Activated CD4-positive, alpha-beta memory T cell treated with anti-CD3 and anti-CD28 coated beads for 36 hours (primary cell): Measurements from ENCODE around the gene PRIM1. TPM values are rescaled to one million over a fixed set of nuclear protein-coding genes. Genes with fewer than 3 reads are reported as not detected.

ENCODE experiments used
- CTCF ChIA-PET: fragments of 350-600 bp; sonication (Branson Sonifier 250); formaldehyde crosslinking; loops from one replicate; lab custom pipeline; 2021; ENCODE audit warnings: antibody characterized with exemption, inconsistent platforms; lab: Charles Lee
- POLR2A ChIA-PET: fragments of 350-600 bp; sonication (Branson Sonifier 250); formaldehyde crosslinking; loops from one replicate; lab custom pipeline; 2021; ENCODE audit warnings: antibody characterized with exemption; lab: Charles Lee
- DNase-seq: peaks from one replicate; pipeline ENCODE4 v3.0.0-alpha.2; 2020
- H3K27ac Mint-ChIP-seq: one replicate; pipeline ENCODE4 v1.8.0; 2021; ENCODE audit warnings: mixed read lengths
- H3K27me3 Mint-ChIP-seq: one replicate; pipeline ENCODE4 v1.8.0; 2021; ENCODE audit warnings: mixed read lengths
- H3K36me3 Mint-ChIP-seq: one replicate; pipeline ENCODE4 v1.8.0; 2021; ENCODE audit warnings: mixed read lengths
- H3K4me1 Mint-ChIP-seq: one replicate; pipeline ENCODE4 v1.8.0; 2021; ENCODE audit warnings: low read depth, mixed read lengths
- H3K4me3 Mint-ChIP-seq: one replicate; pipeline ENCODE4 v1.8.0; 2021; ENCODE audit warnings: mild to moderate bottlenecking, mixed read lengths
- H3K9me3 Mint-ChIP-seq: one replicate; pipeline ENCODE4 v1.8.0; 2021; ENCODE audit warnings: mixed read lengths
- intact Hi-C: fragments of 100-400 bp; cut with micrococcal nuclease; formaldehyde crosslinking; loops from one replicate; pipeline ENCODE4 v1.15.1; 2023
- total RNA-seq, 2 experiments: library from RNA; stranded (reverse); gene quantifications; one replicate each; pipeline ENCODE4 v1.2.3, GENCODE V29; 2021

PRIM1 gene
- total RNA-seq, 2 experiments from 2014 or later, result 74.5 to 75.3 TPM

DNA sequence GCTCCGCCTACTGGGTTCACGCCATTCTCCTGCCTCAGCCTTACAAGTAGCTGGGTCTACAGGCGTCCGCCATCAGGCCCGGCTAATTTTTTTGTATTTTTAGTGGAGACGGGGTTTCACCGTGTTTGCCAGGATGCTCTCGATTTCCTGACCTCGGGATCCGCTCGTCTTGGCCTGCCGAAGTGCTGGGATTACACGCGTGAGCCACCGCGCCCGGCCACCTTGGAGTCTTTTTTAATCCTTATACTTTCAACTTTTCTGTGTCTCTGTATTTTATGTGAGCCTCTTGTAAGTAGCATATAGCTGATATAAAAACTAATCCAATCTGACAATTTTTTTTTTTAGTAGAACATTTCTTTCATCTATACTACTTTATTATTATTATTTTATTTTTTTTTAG, 26.6 kb upstream of the PRIM1 start:
- no peaks in the 10 kb centered on the region for H3K27me3 Mint-ChIP-seq

DNA sequence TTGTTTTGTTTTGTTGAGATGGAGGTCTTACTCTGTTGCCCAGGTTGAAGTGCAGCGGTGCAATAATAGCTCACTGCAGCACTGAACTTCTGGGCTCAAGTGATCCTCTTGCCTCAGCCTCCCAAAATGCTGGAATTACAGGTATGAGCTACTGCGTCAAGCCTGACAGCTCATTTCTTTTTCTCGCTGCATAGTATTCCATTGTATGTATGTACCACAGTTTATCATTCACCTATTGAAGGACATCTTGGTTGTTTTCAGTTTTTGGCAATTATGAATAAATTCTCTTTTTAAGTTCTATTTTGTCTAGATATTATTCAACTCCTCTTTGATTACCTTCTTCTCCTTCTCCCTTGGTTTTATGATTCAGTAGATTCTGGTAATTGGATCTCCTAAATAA, 24.5 kb upstream of the PRIM1 start:
- H3K9me3 Mint-ChIP-seq, result no peaks in the 10 kb centered on the region
- CTCF ChIA-PET, result no interaction called here
- no peak for DNase-seq
- intact Hi-C loops, result no loop called here
- H3K27me3 Mint-ChIP-seq, result no peaks in the 10 kb centered on the region
- POLR2A ChIA-PET, result no interaction called here
- H3K36me3 Mint-ChIP-seq, result no peaks in the 10 kb centered on the region
- H3K4me3 Mint-ChIP-seq, result no peak overlapping the region
- H3K27ac Mint-ChIP-seq, result no peak overlapping the region
- no peaks in the 10 kb centered on the region for H3K4me1 Mint-ChIP-seq

More for the DNA sequence above, 26.6 kb upstream of the PRIM1 start:
- POLR2A ChIA-PET, result no interaction called here
- CTCF ChIA-PET, result no interaction called here
- no peak overlapping the region for H3K27ac Mint-ChIP-seq
- H3K4me3 Mint-ChIP-seq, result no peak overlapping the region
- no peaks in the 10 kb centered on the region for H3K36me3 Mint-ChIP-seq
- DNase-seq, result no peak
- intact Hi-C loops, result no loop called here
- H3K4me1 Mint-ChIP-seq, result no peaks in the 10 kb centered on the region
- no peaks in the 10 kb centered on the region for H3K9me3 Mint-ChIP-seq

DNA sequence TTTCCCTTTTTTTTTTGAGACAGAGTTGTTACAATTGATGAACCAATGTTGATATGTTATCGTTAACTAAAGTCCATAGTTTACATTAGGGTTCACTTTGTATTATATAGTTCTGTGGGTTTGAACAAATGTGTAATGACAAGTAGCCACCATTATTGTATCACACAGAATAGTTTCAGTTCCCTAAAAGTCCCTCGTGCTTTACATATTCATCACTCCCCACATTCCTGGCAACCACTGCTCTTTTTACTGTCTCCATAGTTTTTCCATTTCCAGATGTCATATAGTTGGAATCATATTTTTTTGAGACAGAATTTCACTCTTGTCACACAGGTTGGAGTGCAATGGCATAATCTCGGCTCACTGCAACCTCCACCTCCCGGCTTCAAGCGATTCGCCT, 23.5 kb upstream of the PRIM1 start:
- no peaks in the 10 kb centered on the region for H3K9me3 Mint-ChIP-seq
- no peak for DNase-seq
- H3K27ac Mint-ChIP-seq, result no peak overlapping the region
- ChIA-PET CTCF (no interaction called here), POLR2A (no interaction called here)
- H3K27me3 Mint-ChIP-seq, result no peaks in the 10 kb centered on the region
- intact Hi-C loops, result no loop called here
- H3K4me3 Mint-ChIP-seq, result no peak overlapping the region
- no peaks in the 10 kb centered on the region for H3K4me1 Mint-ChIP-seq
- H3K36me3 Mint-ChIP-seq, result no peaks in the 10 kb centered on the region

DNA sequence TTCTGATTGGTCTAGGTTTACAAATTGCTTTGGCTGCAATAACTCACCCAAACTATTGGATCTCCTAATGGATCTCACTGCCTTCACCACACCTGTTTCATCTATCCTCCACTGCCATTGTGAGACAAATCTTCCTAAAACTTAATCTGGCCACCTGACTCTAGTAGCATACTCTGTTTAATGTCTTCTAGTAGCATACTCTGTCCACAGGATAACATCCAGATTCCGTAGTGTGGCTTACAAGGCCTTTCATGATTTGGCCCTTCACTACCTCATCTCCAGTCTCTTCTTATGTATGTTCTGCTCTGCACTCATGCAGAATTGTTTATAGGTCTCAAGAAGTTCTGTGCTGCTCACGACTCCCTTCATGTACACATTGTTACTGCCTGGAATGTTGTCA, 21.0 kb upstream of the PRIM1 start:
- POLR2A ChIA-PET, result no interaction called here
- intact Hi-C loops, result no loop called here
- Mint-ChIP-seq H3K4me1 (no peaks in the 10 kb centered on the region), H3K27me3 (no peaks in the 10 kb centered on the region), H3K27ac (no peak overlapping the region), H3K36me3 (no peaks in the 10 kb centered on the region), H3K4me3 (no peak overlapping the region), H3K9me3 (no peaks in the 10 kb centered on the region)
- no peak for DNase-seq
- CTCF ChIA-PET, result no interaction called here

DNA sequence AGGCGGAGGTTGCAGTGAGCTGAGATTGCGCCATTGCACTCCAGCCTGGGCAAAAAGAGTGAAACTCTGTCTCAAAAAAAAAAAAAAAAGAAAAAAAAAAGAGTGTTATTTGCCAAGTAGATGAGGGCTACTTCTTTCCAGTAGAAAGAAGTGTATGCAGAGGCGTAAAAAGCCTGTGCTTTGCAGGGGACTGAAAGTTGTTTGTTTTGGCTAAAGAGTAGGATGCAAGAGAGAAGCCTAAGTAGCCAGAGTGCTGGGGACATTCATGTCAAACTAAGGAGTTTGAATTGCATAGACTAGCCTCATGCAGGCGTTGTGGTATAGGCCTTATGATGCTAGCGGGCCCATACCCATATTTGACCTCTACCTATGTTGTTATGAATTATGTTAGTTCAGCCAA, 20.5 kb upstream of the PRIM1 start:
- H3K4me1 Mint-ChIP-seq, result no peaks in the 10 kb centered on the region
- H3K27ac Mint-ChIP-seq, result no peak overlapping the region
- ChIA-PET CTCF (no interaction called here), POLR2A (no interaction called here)
- H3K27me3 Mint-ChIP-seq, result no peaks in the 10 kb centered on the region
- no peaks in the 10 kb centered on the region for H3K36me3 Mint-ChIP-seq
- no peaks in the 10 kb centered on the region for H3K9me3 Mint-ChIP-seq
- DNase-seq, result no peak
- intact Hi-C loops, result no loop called here
- no peak overlapping the region for H3K4me3 Mint-ChIP-seq

DNA sequence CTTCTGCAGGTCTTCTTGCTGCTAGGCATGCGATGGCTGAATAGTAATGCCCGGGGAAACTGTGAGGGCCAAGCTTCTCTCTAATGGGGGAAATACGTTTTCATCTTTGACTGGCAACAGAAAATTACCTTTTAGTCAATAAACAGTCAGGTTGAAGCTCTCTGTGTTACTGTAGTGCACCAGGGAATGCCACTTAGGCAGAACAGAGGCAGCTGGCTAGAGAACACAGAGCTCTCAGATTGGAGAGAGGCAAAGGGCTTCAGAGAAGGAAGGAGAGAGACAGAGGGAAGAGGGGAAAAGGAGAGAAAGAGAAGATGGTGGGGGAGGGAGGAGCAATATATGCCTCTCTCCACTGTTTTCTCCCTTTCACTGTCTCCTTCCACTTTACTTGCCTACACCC, 17.7 kb upstream of the PRIM1 start:
- ChIA-PET CTCF (interaction anchor here (1.3 kb wide), 1 partner anchor 218 kb away, joined by 8 read pairs; no protein-coding TSS in a partner anchor), POLR2A (no interaction called here)
- Mint-ChIP-seq H3K4me3 (no peak overlapping the region), H3K27me3 (no peaks in the 10 kb centered on the region), H3K27ac (no peak overlapping the region), H3K4me1 (no peaks in the 10 kb centered on the region), H3K9me3 (no peaks in the 10 kb centered on the region), H3K36me3 (no peaks in the 10 kb centered on the region)
- no peak for DNase-seq
- intact Hi-C loops, result no loop called here

DNA sequence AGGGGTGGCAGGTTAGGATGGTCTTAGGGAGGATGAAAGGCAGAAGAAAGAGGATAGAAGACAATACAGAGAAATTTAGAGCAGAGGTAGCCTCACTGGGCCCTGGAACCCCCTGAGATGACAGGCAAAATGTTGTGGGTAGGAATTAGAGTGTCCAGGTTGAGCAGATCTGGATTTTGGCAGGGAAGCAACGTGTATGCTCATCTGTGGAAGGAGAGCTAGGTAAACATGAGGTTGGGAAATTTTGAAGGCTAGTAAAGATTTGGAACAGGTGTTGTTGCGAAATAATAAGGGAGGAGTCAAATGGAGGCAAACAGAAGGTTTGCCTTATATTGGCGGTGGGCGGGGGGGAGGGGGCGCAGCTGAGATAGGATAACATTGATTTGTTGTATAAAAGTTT, 16.3 kb upstream of the PRIM1 start:
- intact Hi-C loops, result no loop called here
- POLR2A ChIA-PET, result no interaction called here
- H3K36me3 Mint-ChIP-seq, result no peaks in the 10 kb centered on the region
- no peak overlapping the region for H3K27ac Mint-ChIP-seq
- DNase-seq, result no peak
- H3K9me3 Mint-ChIP-seq, result no peaks in the 10 kb centered on the region
- H3K27me3 Mint-ChIP-seq, result no peaks in the 10 kb centered on the region
- no peaks in the 10 kb centered on the region for H3K4me1 Mint-ChIP-seq
- CTCF ChIA-PET, result interaction anchor here (0.6 to 1.7 kb wide), 2 partner anchors 12 to 233 kb away, joined by 3 read pairs; no protein-coding TSS in a partner anchor
- no peak overlapping the region for H3K4me3 Mint-ChIP-seq

DNA sequence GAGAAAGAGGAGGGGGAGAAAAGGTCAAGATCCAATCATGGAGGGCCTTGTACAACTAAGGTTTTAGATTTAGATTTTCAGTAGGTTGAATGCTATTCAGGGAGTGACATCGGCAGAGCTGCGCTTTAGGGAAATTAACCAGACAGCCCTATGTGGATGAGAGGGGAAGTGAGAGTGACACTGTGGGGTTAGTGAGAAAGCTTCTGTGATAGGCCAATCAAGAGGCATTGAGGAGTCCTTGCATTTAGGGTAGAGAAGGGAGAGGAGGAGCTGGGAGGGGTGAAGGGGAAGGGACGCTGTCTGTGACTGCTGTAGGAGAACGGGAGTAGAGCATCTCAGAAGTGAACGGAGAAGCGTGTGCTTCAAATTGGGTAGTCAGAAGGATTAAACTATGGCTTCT, 14.4 kb upstream of the PRIM1 start:
- H3K36me3 Mint-ChIP-seq, result no peaks in the 10 kb centered on the region
- H3K4me3 Mint-ChIP-seq, result no peak overlapping the region
- no peaks in the 10 kb centered on the region for H3K9me3 Mint-ChIP-seq
- H3K27me3 Mint-ChIP-seq, result no peaks in the 10 kb centered on the region
- intact Hi-C loops, result no loop called here
- H3K27ac Mint-ChIP-seq, result no peak overlapping the region
- POLR2A ChIA-PET, result no interaction called here
- CTCF ChIA-PET, result interaction anchor here (1.2 kb wide), 1 partner anchor 221 kb away, joined by 4 read pairs; no protein-coding TSS in a partner anchor
- no peak for DNase-seq
- H3K4me1 Mint-ChIP-seq, result no peaks in the 10 kb centered on the region

DNA sequence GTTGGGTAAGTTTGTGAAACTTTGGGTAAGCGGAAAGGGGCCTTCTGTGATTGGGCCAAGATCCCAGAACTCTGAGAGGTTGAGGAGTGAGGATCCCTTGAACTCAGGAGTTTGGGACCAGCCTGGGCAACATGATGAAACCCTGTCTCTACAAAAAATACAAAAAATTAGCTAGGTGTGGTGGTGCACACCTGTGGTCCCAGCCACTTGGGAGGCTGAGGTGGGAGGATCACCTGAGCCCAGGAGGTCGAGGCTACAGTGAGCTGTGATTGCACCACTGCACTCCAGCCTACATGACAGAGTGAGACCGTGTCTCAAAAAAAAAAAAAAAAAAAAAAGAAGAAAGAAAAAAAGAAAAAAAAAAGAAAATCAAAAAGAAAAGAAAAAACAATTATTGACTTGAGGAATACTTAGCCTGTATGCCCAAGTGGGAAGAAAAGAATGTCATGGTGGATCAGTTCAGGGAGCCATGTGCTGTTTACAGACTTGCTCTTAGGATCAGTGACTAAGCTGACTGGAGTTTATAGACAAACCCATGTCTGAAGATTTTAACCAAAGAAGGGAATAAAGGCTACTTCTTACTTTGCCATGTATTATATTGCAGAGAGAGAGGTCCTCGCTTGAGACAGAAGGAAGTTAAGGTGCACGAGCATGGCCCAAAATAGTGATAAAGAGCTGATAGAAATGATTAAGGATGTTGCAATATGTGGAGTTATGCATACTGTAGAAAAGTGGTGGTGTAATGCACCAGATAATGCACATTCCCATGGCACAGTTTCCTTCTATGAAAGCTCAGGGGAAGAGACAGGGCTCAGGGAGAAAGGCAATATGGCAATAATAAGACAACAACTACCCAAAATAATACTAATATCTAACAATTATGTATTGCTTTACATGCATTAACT, 11.9 kb upstream of the PRIM1 start:
- intact Hi-C loops, result no loop called here
- no peaks in the 10 kb centered on the region for H3K27me3 Mint-ChIP-seq
- peaks cover under 1% of the 10 kb centered on the region for H3K4me1 Mint-ChIP-seq
- CTCF ChIA-PET, result interaction anchor here (1.0 to 2.0 kb wide), 4 partner anchors 237 to 419 kb away, joined by 3 to 10 read pairs (median 4); no protein-coding TSS in a partner anchor
- no peaks in the 10 kb centered on the region for H3K9me3 Mint-ChIP-seq
- DNase-seq, result no peak
- H3K27ac Mint-ChIP-seq, result no peak overlapping the region
- no peak overlapping the region for H3K4me3 Mint-ChIP-seq
- POLR2A ChIA-PET, result no interaction called here
- peaks cover under 1% of the 10 kb centered on the region for H3K36me3 Mint-ChIP-seq

DNA sequence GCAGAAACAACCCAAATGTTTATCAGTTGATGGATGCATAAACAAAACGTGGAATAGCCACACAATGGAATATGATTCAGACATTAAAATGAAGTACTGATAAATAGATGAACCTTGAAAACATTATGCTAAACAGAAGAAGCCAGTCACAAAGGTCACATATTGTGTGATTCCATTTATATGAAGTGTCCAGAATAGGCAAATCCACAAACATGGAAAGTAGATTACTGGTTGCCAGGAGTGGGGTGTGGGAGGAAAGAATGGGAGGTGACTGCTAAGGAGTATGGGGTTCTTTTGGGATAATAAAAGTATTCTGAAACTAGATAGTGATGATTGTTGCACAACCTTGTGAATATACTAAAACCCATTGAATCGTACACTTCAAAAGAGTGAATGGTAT, 9.7 kb upstream of the PRIM1 start:
- Mint-ChIP-seq H3K27me3 (no peaks in the 10 kb centered on the region), H3K9me3 (peaks cover 6% of the 10 kb centered on the region), H3K4me1 (peaks cover 7% of the 10 kb centered on the region), H3K27ac (no peak overlapping the region), H3K36me3 (peaks cover 4% of the 10 kb centered on the region), H3K4me3 (no peak overlapping the region)
- POLR2A ChIA-PET, result no interaction called here
- CTCF ChIA-PET, result interaction anchor here (1.5 to 2.4 kb wide), 3 partner anchors 224 to 240 kb away, joined by 5 to 10 read pairs (median 10); no protein-coding TSS in a partner anchor
- DNase-seq, result no peak
- intact Hi-C loops, result no loop called here

DNA sequence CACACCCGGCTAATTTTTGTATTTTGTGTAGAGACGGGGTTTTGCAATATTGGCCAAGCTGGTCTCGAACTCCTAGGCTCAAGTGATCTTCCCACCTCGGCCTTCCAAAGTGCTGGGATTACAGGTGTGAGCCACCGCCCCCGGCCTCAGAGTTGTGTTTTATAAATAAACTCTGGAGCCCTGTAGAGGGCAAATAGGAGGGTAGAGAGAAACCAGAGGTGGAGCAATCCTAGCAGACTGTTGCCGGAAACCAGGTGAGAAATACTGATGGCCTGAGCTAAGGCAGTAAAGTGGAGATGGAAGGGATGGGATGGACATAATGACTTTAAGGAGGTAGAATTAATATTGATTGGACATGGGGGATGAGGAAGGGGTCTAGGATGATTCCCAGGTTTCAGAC, 8.3 kb upstream of the PRIM1 start:
- CTCF ChIA-PET, result interaction anchor here (1.5 to 4.6 kb wide), 4 partner anchors 227 to 351 kb away, joined by 4 to 80 read pairs (median 38); partner anchors contain the start of gene STAT6
- no peak overlapping the region for H3K4me3 Mint-ChIP-seq
- DNase-seq, result no peak
- H3K9me3 Mint-ChIP-seq, result peaks cover 6% of the 10 kb centered on the region
- POLR2A ChIA-PET, result no interaction called here
- H3K27ac Mint-ChIP-seq, result no peak overlapping the region
- intact Hi-C loops, result no loop called here
- H3K27me3 Mint-ChIP-seq, result no peaks in the 10 kb centered on the region
- peaks cover 4% of the 10 kb centered on the region for H3K36me3 Mint-ChIP-seq
- H3K4me1 Mint-ChIP-seq, result peaks cover 8% of the 10 kb centered on the region

DNA sequence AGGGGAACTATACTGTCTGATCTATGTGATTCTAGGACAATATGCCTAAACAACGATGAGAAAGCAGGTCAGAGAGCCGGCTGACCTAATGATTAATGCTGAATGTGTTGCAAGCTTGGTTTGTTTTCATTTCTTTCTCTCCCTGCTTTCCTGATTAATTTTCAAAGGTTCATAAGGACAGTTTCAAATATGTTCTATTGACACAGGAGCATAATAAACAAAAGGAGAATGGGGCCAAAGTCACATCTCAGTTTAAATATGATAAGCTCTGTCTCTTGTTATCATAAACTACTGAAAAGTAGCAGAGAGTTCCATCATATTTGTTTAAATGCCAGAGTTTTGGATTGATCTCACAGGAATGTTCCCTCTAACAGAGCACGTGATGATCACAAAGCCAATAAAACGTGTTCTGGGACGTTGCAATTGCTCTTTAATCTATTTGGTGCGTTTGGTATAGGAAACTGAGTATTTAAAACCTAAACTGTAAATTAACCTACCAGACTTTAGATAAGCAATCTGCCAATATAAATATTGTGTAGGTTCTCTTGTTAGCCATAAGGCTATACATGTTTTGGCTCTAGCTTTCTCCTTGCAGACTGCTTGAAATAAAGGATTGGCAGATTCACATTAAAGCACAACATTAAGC, 7.3 kb upstream of the PRIM1 start:
- H3K9me3 Mint-ChIP-seq, result peaks cover 6% of the 10 kb centered on the region
- no peaks in the 10 kb centered on the region for H3K27me3 Mint-ChIP-seq
- intact Hi-C loops, result loop anchor here (5.0 kb wide), 1 partner anchor 78 kb away; no protein-coding TSS in a partner anchor
- no peak for DNase-seq
- peaks cover 4% of the 10 kb centered on the region for H3K36me3 Mint-ChIP-seq
- no peak overlapping the region for H3K4me3 Mint-ChIP-seq
- no peak overlapping the region for H3K27ac Mint-ChIP-seq
- POLR2A ChIA-PET, result interaction anchor here (0.6 kb wide), 1 partner anchor 612 kb away, joined by 3 read pairs; no protein-coding TSS in a partner anchor
- CTCF ChIA-PET, result interaction anchor here (0.9 to 4.6 kb wide), 8 partner anchors 81 to 424 kb away, joined by 3 to 80 read pairs (median 6); partner anchors contain the start of gene STAT6
- peaks cover 10% of the 10 kb centered on the region for H3K4me1 Mint-ChIP-seq
